GM12801 (cell line): ENCODE results near the gene PFKFB1.

Experiments used
- TF ChIP-seq, protein P1 (sequence below): IDR thresholded peaks from one replicate; pipeline ENCODE4 v1.5.1; 2011; ENCODE audit warnings: control low read depth; ENCODE audit not compliant: insufficient read length; ENCODE audit errors: extremely low read depth

Gene PFKFB1

DNA sequence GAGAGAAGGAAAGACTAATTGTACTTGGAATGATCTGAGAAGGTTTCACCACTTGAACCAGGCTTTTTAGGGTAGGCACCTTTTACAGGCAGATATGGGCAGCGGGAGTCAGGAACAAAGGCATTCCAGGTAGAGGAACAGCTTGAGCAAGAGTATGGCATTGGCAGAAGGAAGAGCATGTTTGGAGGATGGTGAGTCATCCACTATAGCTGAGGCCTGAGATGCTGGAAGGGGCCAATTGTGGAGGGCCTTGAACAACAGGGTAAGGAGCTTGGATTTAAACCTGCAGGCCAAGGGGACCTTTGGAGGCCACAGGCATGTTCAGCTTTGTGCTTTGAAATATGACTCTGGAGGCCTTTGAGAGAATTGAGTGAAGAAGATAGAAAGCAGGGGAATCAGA is 32.2 kb downstream of the PFKFB1 start:
- TF ChIP-seq, protein P1, sequence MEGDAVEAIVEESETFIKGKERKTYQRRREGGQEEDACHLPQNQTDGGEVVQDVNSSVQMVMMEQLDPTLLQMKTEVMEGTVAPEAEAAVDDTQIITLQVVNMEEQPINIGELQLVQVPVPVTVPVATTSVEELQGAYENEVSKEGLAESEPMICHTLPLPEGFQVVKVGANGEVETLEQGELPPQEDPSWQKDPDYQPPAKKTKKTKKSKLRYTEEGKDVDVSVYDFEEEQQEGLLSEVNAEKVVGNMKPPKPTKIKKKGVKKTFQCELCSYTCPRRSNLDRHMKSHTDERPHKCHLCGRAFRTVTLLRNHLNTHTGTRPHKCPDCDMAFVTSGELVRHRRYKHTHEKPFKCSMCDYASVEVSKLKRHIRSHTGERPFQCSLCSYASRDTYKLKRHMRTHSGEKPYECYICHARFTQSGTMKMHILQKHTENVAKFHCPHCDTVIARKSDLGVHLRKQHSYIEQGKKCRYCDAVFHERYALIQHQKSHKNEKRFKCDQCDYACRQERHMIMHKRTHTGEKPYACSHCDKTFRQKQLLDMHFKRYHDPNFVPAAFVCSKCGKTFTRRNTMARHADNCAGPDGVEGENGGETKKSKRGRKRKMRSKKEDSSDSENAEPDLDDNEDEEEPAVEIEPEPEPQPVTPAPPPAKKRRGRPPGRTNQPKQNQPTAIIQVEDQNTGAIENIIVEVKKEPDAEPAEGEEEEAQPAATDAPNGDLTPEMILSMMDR: no peak

DNA sequence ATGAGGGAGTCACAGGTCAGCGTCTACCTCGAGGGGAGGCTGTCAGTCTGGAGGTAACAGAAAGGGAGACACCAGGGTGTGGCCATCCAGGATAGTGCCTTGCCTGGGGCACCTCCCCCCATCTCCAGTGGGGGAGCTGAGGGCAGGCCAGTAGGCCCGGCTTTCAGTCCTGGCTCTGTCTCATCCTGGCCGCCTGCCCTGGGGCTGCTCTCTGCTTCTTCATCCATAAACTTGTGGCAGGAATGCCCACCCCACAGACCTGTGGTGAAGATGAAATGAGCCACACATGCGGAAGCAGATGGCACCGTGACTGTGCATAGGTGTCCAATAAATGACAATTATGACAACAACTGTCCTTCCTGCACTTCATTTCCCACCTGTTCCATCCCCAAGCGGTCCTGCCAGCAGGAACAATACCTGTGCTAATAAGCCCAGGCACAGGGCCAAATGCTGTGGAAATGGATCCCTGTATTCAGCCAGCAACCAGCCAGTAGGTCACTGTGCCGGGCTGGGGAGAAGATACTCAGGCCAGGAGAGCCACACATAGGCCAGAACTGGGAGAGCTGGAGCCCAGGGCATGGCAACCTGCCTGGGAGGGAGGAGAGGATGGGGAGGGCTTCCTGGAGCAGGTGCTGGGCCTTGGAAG is 43.1 kb downstream of the PFKFB1 start:
- TF ChIP-seq, protein P1: no peak

DNA sequence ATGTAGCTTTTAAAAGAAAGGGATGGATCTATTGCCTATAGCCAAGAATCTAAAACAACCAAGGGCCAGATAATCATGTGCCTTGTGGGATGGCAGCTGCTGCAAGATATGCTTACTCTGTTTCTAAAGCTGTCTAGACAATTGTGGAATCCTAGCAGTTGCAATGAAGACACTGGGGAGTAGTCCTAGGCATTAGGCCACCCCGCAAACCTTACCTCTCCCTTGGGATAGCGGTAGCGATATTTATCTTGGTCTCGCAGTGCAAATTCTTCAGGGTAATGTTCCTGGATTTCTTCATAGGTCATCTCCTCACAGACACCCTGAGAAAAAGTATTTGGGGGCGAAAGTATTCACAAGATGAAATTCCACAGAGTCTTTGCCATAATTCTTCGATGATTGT is 48.8 kb downstream of the PFKFB1 start:
- TF ChIP-seq, protein P1: no peak

DNA sequence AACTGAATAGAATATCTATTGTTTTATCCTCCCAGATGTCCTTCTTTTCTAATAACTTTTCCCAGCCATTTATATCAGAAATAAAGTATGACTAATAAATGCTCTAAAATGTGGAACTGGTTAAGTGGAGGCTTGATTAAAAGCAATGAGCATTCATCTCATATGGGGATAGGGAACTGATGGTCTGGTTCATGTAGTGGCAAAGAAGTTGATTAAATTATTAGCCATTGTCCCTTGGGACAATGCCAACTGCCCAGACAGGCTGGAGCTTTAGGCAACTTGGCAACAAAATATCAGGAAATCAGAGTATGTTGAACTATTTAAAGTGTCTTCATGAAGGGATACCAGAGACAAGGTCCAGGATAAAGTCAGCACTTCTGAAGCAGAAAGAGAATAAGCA is 49.2 kb downstream of the PFKFB1 start:
- TF ChIP-seq, protein P1: no peak

DNA sequence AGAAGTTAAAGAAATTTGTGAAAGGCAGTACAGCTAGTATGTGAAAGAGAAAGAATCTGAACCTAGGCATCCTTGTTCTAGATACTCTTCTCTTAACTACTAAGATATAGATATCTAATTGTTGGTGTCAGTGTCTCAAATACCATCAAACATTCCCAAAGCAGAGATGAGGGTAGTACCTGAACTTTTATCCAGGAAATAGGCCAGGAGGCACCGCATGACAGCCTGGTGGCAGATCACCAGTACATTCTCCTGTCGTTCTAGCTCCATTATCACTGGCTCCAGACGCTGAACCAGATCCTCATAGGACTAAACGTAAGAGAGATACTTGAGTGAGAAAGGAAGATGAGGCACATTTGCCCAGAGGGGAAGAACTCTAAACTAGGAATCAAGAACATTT is 56.6 kb downstream of the PFKFB1 start:
- TF ChIP-seq, protein P1: no peak

DNA sequence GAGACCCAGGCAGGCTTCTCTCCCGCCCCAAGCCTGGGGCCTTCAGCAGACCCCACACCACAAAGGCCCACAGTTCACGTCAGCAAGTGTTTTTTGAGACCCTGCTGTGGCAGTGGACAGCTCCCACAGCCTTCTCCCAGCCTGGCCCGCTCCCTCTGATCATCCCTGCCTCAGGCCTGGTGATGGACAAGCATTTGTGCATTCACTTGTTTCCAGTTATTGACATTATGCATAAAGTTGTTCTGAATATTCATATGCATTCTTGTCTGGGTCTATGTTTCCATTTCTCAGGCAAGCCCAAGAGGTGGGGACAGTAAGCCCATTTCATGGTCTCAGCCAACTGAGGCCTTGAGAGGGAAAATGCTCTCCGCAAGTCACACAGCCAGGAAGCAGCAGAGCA is 58.7 kb downstream of the PFKFB1 start:
- TF ChIP-seq, protein P1: no peak

DNA sequence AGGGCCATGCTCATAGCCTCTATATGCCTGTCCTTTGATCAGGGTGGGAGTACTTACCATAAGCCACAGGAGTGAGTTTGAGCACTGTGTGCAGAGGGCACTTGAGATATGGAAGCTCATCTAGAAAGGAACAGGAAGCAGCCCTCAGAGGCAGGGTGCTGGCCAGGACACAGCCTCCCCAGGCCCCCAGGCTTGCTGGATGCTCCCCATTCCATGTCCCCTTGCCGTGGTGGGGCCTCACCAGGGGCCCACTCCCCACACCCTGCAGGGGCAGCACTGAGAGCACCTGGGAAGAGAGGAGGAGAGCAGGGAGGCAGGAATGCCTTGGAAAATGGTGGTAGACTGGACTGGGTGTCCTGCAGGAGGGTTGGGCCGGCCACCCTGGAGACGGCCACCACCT is 59.1 kb downstream of the PFKFB1 start:
- TF ChIP-seq, protein P1: no peak
